SKM-1 treated with dmso at 0.1 percent for 144 hours (cell line): Measurements from ENCODE around the gene CCSER2.
A peak's percentile ranks its signal among the peaks of the same experiment; 100 is the strongest.
"Not testable (repeated sequence)": the region's sequence is repeated elsewhere in the genome, so short reads cannot be mapped to it uniquely, and the experiment has no call there.

Source experiments
- DNase-seq: peaks from one replicate; lab custom pipeline; 2025; ENCODE audit not compliant: unreplicated experiment; lab: John Stamatoyannopoulos, UW

CCSER2 gene

GRCh38 chr10:84312816-84313215 is 15.6 kb upstream of the CCSER2 start:
- DNase-seq: no peak

- DNase-seq: no peak
Measured at GRCh38 chr10:84314275-84314674, 14.1 kb upstream of the CCSER2 start.

- no peak for DNase-seq
Measured at GRCh38 chr10:84317174-84317573, 11.2 kb upstream of the CCSER2 start.

GRCh38 chr10:84321902-84322301 is 6.5 kb upstream of the CCSER2 start:
- DNase-seq: no peak

GRCh38 chr10:84323566-84323965 is 4.8 kb upstream of the CCSER2 start:
- not testable (repeated sequence) for DNase-seq

- DNase-seq: not testable (repeated sequence)
Measured at GRCh38 chr10:84326995-84327394, 1.4 kb upstream of the CCSER2 start.

- DNase-seq: no peak
Measured at GRCh38 chr10:84329196-84329611, 815 bp downstream of the CCSER2 start.

- no peak for DNase-seq
Measured at GRCh38 chr10:84329986-84330651, 1.7 kb downstream of the CCSER2 start.

- no peak for DNase-seq
Measured at GRCh38 chr10:84331091-84331490, 2.7 kb downstream of the CCSER2 start.

GRCh38 chr10:84333864-84334451 is 5.6 kb downstream of the CCSER2 start:
- DNase-seq: peak; percentile 19

- DNase-seq: no peak
Measured at GRCh38 chr10:84334811-84335210, 6.4 kb downstream of the CCSER2 start.

GRCh38 chr10:84335516-84335915 is 7.1 kb downstream of the CCSER2 start:
- no peak for DNase-seq

- DNase-seq: no peak
Measured at GRCh38 chr10:84336406-84337090, 8.2 kb downstream of the CCSER2 start.

- DNase-seq: no peak
Measured at GRCh38 chr10:84337199-84337598, 8.8 kb downstream of the CCSER2 start.

- DNase-seq: no peak
Measured at GRCh38 chr10:84339025-84339424, 10.6 kb downstream of the CCSER2 start.

- no peak for DNase-seq
Measured at GRCh38 chr10:84340187-84340586, 11.8 kb downstream of the CCSER2 start.

GRCh38 chr10:84340632-84341537 is 12.5 kb downstream of the CCSER2 start:
- no peak for DNase-seq

- no peak for DNase-seq
Measured at GRCh38 chr10:84341538-84341856, 13.1 kb downstream of the CCSER2 start.

GRCh38 chr10:84341983-84342382 is 13.6 kb downstream of the CCSER2 start:
- no peak for DNase-seq

GRCh38 chr10:84342584-84342983 is 14.2 kb downstream of the CCSER2 start:
- DNase-seq: no peak

GRCh38 chr10:84343831-84344230 is 15.4 kb downstream of the CCSER2 start:
- DNase-seq: no peak
